ENCODE measurements around the gene NFKB1.
"Not testable (repeated sequence)": the region's sequence is repeated elsewhere in the genome, so short reads cannot be mapped to it uniquely, and the experiment has no call there.

DNA sequence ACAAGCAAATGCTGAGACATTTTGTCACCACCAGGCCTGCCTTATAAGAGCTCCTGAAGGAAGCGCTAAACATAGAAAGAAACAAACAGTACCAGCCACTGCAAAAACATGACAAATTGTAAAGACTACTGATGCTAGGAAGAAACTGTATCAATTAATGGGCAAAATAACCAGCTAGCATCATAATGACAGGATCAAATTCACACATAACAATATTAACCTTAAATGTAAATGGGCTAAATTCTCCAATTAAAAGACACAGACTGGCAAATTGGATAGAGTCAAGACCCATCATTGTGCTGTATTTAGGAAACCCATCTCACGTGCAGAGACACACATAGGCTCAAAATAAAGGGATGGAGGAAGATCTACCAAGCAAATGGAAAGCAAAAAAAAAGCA lies 21.3 kb upstream of the NFKB1 start:
- TF ChIP-seq EZH2 (IDR thresholded peaks at IDR 0.05; ENCODE audit: borderline replicate concordance, insufficient read depth, low read length, poor library complexity, severe bottlenecking); CTCF (IDR thresholded peaks at IDR 0.05; ENCODE audit: poor library complexity, severe bottlenecking); RAD21 (conservative IDR thresholded peaks at IDR 0.05); POLR2AphosphoS5 (IDR thresholded peaks at IDR 0.05); REST (IDR thresholded peaks at IDR 0.05; ENCODE audit: borderline replicate concordance); EP300 (conservative IDR thresholded peaks at IDR 0.05; ENCODE audit: poor library complexity, severe bottlenecking): not testable (repeated sequence)
